GM12878 (cell line): ENCODE measurements around the gene TTLL12. TPM values are rescaled to one million over a fixed set of nuclear protein-coding genes. Genes with fewer than 3 reads are reported as not detected.

ENCODE experiments used
- GATAD2B ChIP-seq: fragments of 450-650 bp; conservative IDR thresholded peaks from 2 replicates; pipeline ENCODE4 v1.6.1; 2017; ENCODE audit warnings: low read depth, mild to moderate bottlenecking, moderate library complexity
- KLF5 ChIP-seq: fragments of 450-650 bp; IDR thresholded peaks from 2 replicates; pipeline ENCODE4 v1.6.1; 2014; ENCODE audit warnings: mild to moderate bottlenecking; ENCODE audit not compliant: partially characterized antibody
- PML ChIP-seq: IDR thresholded peaks from 2 replicates; pipeline ENCODE4 v1.6.1; 2012; ENCODE audit warnings: low read length, inconsistent platforms
- POU2F2 ChIP-seq: IDR thresholded peaks from 3 replicates; pipeline ENCODE4 v1.6.1; 2011; ENCODE audit warnings: low read depth, mild to moderate bottlenecking, low read length, borderline replicate concordance
- PRDM15 ChIP-seq: fragments of 450-650 bp; formaldehyde crosslinking; IDR thresholded peaks from 2 replicates; pipeline ENCODE4 v1.4.0; 2020; ENCODE audit warnings: mild to moderate bottlenecking, moderate library complexity
- SMARCA5 ChIP-seq: fragments of 450-650 bp; IDR thresholded peaks from 2 replicates; pipeline ENCODE4 v1.6.1; 2017; ENCODE audit warnings: mild to moderate bottlenecking
- STAT1 ChIP-seq: fragments of 450-650 bp; conservative IDR thresholded peaks from 2 replicates; pipeline ENCODE4 v1.6.1; 2014; ENCODE audit warnings: antibody characterized with exemption, mild to moderate bottlenecking
- ZBTB11 ChIP-seq: fragments of 450-650 bp; formaldehyde crosslinking; IDR thresholded peaks from 2 replicates; pipeline ENCODE4 v1.5.0; 2022; ENCODE audit warnings: mild to moderate bottlenecking, missing genetic modification characterization
- polyA plus RNA-seq, 11 experiments: library from polyadenylated mRNA; depleted of rRNA in 4 of 11; unstranded in 6 of 11; stranded (reverse) in 5 of 11; fragments of >200 nt; fragmentation: Nextera tagmentation in 4 of 11; fragmentation: Illumina TruSeq in 1 of 11; extraction: Ambion mirVana in 4 of 11; extraction: Trizol in 1 of 11; gene quantifications; 1 replicate in 1 of 11; 2 replicates in 10 of 11; pipeline versions ENCODE4 v1.2.1 to v1.2.3, GENCODE V29; 2011 to 2016; ENCODE audit warnings: inconsistent platforms in 2 of 11, missing spikeins in 2 of 11, low read depth in 1 of 11
- total RNA-seq, 4 experiments: library from RNA; depleted of rRNA in 3 of 4; stranded (reverse); fragments of >200 nt in 3 of 4; fragmentation: Illumina TruSeq in 1 of 4; extraction: Trizol in 1 of 4; gene quantifications; 2 replicates each; pipeline versions ENCODE4 v1.2.1 to v1.2.3, GENCODE V29; 2013 to 2021

TTLL12 gene
- total and polyA plus RNA-seq, 10 of the 15 experiments (the other 5 are each of a cell fraction or from before 2014, with no cell fraction given) = 1.00 to 89.8 (median 38.5) TPM

- no peak for TF ChIP-seq POU2F2
- no peak for TF ChIP-seq SMARCA5
- no peak for TF ChIP-seq ZBTB11
- no peak for TF ChIP-seq GATAD2B
- TF ChIP-seq KLF5 = no peak
- TF ChIP-seq PML = no peak
- no peak for TF ChIP-seq PRDM15
- TF ChIP-seq STAT1 = no peak
Measured at GRCh38 chr22:43199541-43199940, 12.6 kb upstream of the TTLL12 start (continued).
